ENCODE measurements around the gene OTOR.

DNA sequence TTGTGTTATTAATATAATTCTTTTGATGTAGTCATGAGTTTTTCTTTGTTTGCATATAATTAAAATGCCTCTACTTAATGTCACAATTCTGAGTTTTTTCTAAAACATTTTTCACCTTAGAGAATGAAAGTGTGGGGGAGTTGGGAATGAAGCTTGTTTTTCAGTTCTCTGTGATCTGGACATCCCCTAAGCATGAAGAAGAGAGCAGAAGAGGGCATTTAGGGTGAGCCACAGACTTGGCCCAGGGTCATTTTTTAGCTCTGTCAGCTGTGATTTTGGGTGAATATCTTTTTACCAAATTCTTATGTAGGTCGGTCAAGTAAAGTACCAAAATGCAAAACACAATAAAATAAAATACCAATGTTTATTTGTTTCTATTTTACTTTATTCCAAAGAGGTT is 3.9 kb downstream of the OTOR start:
- TF ChIP-seq HDGF (IDR thresholded peaks at IDR 0.05; ENCODE audit: borderline replicate concordance) (no peak), SP1 (IDR thresholded peaks at IDR 0.05) (no peak), ZNF384 (IDR thresholded peaks at IDR 0.05) (no peak), CTBP1 (IDR thresholded peaks at IDR 0.05; ENCODE audit: borderline replicate concordance) (no peak), LEF1 (IDR thresholded peaks at IDR 0.05; ENCODE audit: borderline replicate concordance) (no peak), NFRKB (IDR thresholded peaks at IDR 0.05) (no peak), TARDBP (IDR thresholded peaks at IDR 0.05) (no peak), SUZ12 (IDR thresholded peaks at IDR 0.05) (no peak), FOXM1 (IDR thresholded peaks at IDR 0.05; ENCODE audit: borderline replicate concordance) (no peak), L3MBTL2 (conservative IDR thresholded peaks at IDR 0.05) (no peak)

All from HEK293T (cell line).